Epithelial cell of proximal tubule (primary cell): ENCODE measurements around the gene GP1BB. TPM values are rescaled to one million over a fixed set of nuclear protein-coding genes. Genes with fewer than 3 reads are reported as not detected.

ENCODE experiments used
- DNase-seq: peaks from one replicate; pipeline ENCODE4 v3.0.0-alpha.2; 2011; ENCODE audit warnings: low read depth
- H3K4me3 ChIP-seq: 2 replicates; pipeline ENCODE4 v1.5.1; 2011; ENCODE audit warnings: low read depth, mild to moderate bottlenecking, low read length
- CTCF ChIP-seq: conservative IDR thresholded peaks from 2 replicates; pipeline ENCODE4 v1.5.1; 2012; ENCODE audit warnings: low read depth, mild to moderate bottlenecking, low read length
- total RNA-seq: library from RNA; depleted of rRNA; stranded (reverse); fragments of >200 nt; gene quantifications from 2 replicates; pipeline ENCODE4 v1.2.3, GENCODE V29; 2015

The GP1BB gene
- total RNA-seq, 1 donor from 2014 or later = 0.81 TPM

DNA sequence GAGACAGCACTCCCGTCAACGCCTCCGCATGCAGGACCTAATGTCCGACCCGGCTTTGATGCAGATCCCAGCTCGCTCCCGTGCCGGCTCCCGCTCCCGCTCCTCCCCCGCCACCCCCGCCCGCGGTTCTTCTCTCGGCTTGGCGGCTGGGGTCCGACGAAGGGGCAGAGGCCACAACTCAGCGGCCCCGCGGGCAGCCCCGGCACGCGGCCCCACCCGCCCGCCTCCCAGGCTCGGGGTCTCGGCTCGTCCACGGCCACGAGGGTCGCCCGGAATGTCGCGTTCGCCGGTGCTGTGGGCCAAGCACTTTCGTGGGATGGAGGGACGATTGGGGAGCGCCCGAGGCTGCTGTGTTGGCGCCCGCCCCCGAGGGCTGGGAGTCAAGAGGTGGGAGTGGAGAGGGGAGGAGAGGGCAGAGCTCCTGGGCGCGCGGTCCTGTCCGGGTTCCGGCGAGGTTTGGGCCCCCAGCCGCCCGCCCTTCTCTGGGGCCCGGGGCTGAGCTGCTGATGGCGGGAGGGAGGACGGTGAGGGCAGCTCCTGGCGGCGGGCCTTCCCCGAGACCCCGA lies 31.9 kb downstream of the GP1BB start:
- H3K4me3 ChIP-seq = no peak overlapping the region
- no peak for DNase-seq
- no peak for TF ChIP-seq CTCF

DNA sequence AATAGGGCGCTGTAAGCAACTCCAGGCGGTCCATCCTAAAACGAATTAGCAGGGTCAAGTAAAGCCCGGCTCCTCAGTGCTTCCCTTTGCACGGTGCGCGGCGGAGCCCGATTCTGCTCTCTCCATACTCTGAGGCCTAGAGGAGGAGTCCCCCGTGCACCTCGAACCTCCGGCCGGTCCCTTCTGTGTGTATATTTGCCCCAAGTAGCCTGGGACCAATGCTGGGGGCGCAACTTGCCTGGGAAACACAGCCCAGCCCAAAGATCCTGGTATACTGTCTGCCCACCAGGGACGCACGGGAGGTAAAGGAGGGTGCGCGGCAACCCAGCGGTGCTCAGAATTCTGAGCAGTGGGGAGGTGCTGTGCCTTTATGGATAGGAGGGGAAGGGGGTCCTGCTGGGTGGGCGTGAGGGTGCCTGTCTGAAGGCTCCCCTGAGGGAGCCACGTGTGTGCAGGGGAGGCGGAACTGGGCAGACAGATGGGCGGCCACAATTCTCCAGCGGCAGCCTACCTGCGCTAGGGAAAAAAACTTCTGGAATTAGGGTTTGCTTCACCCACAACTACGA lies 32.5 kb downstream of the GP1BB start:
- no peak for TF ChIP-seq CTCF
- H3K4me3 ChIP-seq = no peak overlapping the region
- DNase-seq = no peak

GRCh38 chr22:19756288-19757128 lies 33.2 kb downstream of the GP1BB start:
- H3K4me3 ChIP-seq = no peak overlapping the region
- DNase-seq = no peak
- peak; percentile 58 for TF ChIP-seq CTCF

DNA sequence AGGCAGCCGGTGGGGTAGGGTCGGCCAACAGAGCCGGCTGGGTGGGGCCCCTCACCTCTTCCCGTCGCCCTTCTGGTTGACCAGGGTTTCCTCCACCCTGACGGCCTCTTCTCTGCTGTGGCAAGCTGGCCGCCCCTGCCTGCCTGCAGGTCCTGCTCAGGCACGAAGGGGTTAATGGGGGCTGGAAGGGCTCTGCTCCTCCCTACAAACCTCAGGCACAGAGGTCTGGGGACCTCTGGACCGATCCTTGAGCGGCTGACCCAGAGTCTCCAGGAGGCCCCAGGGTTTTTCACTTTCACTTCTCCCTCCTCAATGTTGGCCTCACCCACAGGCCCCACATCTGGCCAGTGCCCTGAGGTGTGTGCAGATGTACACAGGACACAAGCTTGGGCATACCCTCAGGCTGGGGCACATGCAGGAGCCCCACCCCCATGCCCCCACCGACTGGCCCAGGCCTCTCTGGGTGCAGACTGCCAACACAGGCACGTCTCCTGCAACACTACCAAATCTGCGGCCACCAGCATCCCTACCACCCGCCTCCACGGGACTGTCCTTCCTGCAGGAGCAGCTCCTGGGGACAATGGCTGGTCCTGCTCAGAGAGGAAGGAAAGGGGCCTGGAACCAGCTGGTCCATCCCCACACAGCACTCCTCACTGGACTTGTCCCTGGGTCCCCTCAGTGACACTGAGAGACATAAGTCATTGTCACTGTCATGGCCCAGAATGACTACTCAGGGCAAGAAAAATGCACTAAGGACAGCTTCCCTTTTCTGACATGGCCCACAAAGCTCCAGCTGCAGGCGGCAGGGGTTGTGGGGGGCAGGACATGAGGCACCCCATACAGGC lies 34.0 kb downstream of the GP1BB start:
- peak overlapping the region; percentile 6 for H3K4me3 ChIP-seq
- TF ChIP-seq CTCF = no peak
- no peak for DNase-seq

DNA sequence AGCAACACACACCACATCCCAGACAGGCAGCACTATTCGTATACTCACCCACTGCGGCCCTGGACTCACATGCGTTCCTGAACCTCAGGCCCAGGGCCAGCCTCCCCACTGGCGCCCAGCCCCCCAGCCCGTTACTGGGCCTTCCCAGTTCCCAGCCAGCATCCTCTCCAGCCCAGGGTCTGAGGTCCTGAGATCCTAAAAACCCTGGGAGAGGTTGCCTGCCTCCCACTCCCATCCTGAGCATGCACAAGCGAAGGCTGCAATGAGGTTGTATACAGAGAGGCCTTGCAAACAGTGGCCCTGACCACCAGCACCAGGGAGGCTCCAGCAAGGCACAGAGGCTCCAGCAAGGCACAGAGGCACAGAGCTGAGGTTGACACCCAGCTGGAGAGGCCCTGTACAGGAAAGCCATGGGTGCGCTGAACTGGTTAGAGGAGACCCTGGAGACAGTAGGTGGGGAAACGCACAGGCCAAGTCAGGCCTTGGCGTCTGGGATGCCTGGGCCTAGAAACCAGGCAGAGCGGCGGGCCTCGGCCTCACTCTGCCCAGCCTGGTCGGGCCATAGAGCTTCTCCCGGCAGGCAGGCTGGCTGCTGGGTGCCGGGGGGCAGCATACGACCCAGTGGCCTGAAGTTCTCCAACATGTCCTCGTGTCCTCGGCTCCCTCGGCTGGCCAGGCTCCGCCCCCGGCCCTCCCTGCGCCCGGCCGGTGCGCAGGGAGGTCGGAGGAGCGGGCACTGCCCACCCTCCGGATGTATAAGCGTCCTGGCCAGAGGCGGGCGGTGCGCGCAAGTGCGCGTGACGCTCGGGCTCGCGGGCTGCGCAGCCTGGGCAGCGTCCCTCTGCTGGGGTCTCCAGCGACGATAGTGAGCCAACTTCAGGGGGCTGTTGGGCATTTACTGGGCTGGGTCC lies 34.9 kb downstream of the GP1BB start:
- no peak for DNase-seq
- no peak for TF ChIP-seq CTCF
- no peak overlapping the region for H3K4me3 ChIP-seq

DNA sequence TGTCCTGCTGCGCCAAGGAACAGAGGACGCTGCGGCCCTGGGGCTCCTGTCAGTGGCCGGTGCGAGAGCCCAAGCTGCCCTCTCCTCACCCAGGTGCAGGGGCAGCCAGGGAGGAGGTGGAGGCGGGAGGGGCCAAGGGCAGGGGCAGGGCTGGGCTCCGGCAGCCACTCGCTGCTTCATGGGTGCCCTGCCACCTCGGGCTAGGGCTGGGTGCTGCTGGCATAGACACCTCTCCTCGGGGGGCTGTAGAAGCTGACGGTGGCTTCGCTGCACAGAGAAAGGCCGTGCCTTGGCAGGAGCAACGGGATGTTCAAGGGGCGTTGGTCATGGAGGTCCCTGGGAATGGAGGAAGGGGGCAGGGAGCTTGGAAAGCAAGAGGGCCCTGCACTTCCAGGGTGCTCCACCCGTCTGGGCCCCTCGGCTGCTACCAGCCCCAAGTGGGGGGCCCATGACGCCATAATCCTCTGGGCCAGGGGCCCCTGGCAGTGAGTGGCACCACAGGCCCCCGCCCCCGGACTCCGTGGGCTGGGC lies 35.6 kb downstream of the GP1BB start:
- no peak overlapping the region for H3K4me3 ChIP-seq
- DNase-seq = no peak
- TF ChIP-seq CTCF = no peak
